ENCODE data around the gene LTA.

DNA sequence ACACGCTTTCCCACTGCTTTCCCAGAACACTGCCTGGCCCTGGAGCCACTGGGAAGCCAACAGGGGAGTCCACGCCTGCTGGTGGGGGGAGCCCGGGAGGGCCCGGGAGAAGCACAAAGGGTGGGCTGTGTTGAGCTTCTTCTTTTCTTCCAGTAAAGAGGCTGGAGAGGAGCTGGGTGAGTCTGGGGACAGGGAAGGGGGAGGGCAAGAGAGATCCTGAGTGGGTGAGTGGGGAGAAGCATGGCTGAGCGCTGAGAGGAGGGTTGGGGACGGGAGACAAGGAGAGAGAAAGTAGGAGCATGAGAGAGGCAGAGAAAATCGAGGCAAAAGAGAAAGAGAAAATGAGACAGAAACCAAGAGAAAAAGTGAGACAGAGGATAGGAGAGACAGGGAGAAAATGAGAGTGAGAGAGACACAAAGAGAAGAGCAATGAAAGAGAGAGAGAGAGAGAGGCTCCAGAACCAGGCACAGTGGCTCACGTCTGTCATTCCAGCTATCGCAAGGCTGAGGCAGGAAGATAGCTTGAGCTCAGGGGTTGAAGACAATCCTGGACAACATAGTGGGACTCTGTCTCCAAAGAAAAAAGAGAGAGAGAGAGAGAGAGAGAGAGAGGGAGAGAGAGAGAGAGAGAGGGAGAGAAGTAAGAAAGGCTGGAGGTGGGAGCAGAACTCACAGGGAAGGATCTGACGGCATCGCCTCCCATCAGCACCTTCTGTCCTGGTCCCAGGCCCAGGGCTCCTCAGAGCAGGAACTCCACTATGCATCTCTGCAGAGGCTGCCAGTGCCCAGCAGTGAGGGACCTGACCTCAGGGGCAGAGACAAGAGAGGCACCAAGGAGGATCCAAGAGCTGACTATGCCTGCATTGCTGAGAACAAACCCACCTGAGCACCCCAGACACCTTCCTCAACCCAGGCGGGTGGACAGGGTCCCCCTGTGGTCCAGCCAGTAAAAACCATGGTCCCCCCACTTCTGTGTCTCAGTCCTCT, 16.0 kb downstream of the LTA start:
- TF ChIP-seq ZFP30 (CRISPR knock-in tag; IDR thresholded peaks at IDR 0.05), result no peak
- TF ChIP-seq, protein P1, sequence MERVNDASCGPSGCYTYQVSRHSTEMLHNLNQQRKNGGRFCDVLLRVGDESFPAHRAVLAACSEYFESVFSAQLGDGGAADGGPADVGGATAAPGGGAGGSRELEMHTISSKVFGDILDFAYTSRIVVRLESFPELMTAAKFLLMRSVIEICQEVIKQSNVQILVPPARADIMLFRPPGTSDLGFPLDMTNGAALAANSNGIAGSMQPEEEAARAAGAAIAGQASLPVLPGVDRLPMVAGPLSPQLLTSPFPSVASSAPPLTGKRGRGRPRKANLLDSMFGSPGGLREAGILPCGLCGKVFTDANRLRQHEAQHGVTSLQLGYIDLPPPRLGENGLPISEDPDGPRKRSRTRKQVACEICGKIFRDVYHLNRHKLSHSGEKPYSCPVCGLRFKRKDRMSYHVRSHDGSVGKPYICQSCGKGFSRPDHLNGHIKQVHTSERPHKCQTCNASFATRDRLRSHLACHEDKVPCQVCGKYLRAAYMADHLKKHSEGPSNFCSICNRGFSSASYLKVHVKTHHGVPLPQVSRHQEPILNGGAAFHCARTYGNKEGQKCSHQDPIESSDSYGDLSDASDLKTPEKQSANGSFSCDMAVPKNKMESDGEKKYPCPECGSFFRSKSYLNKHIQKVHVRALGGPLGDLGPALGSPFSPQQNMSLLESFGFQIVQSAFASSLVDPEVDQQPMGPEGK (CRISPR knock-in tag; IDR thresholded peaks at IDR 0.05; ENCODE audit: borderline replicate concordance), result no peak
- TF ChIP-seq ZNF8 (CRISPR knock-in tag; IDR thresholded peaks at IDR 0.05), result no peak
- TF ChIP-seq GLIS3 (CRISPR knock-in tag; IDR thresholded peaks at IDR 0.05), result no peak
- TF ChIP-seq ZFP3 (CRISPR knock-in tag; IDR thresholded peaks at IDR 0.05), result no peak
- TF ChIP-seq, protein P2, sequence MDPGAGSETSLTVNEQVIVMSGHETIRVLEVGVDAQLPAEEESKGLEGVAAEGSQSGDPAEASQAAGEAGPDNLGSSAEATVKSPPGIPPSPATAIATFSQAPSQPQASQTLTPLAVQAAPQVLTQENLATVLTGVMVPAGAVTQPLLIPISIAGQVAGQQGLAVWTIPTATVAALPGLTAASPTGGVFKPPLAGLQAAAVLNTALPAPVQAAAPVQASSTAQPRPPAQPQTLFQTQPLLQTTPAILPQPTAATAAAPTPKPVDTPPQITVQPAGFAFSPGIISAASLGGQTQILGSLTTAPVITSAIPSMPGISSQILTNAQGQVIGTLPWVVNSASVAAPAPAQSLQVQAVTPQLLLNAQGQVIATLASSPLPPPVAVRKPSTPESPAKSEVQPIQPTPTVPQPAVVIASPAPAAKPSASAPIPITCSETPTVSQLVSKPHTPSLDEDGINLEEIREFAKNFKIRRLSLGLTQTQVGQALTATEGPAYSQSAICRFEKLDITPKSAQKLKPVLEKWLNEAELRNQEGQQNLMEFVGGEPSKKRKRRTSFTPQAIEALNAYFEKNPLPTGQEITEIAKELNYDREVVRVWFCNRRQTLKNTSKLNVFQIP (CRISPR knock-in tag; IDR thresholded peaks at IDR 0.05; ENCODE audit: borderline replicate concordance, low read depth), result no peak
- TF ChIP-seq OSR1 (CRISPR knock-in tag; IDR thresholded peaks at IDR 0.05), result no peak
- TF ChIP-seq RARB (CRISPR knock-in tag; IDR thresholded peaks at IDR 0.05), result no peak
- TF ChIP-seq TCF4 (CRISPR knock-in tag; IDR thresholded peaks at IDR 0.05; ENCODE audit: borderline replicate concordance), result no peak
- no peak for TF ChIP-seq ZNF565 (CRISPR knock-in tag; conservative IDR thresholded peaks at IDR 0.05; ENCODE audit: low read depth)

Measured in SK-N-SH treated with all-trans-retinoic acid at 6 μM for 48 hours (cell line).